ENCODE results near the gene NFIB.

The NFIB gene

GRCh38 chr9:14218253-14218652, 95.7 kb downstream of the NFIB start:
- no peak overlapping the region for H3K4me3 ChIP-seq (replicated peaks; ENCODE audit: low read depth, low read length)
- no peak for TF ChIP-seq CTCF (IDR thresholded peaks at IDR 0.05; ENCODE audit: low read length, missing control alignments)
- DNase-seq (ENCODE audit: low read depth) = no peak

- TF ChIP-seq CTCF (IDR thresholded peaks at IDR 0.05; ENCODE audit: low read length, missing control alignments) = no peak
- DNase-seq (ENCODE audit: low read depth) = no peak
- no peak overlapping the region for H3K4me3 ChIP-seq (replicated peaks; ENCODE audit: low read depth, low read length)
These were observed 97.2 kb downstream of the NFIB start for GRCh38 chr9:14216612-14217194.

- TF ChIP-seq CTCF (IDR thresholded peaks at IDR 0.05; ENCODE audit: low read length, missing control alignments) = no peak
- DNase-seq (ENCODE audit: low read depth) = peak; percentile 62
- H3K4me3 ChIP-seq (replicated peaks; ENCODE audit: low read depth, low read length) = no peak overlapping the region
These were observed 98.3 kb downstream of the NFIB start for GRCh38 chr9:14215614-14216013.

- TF ChIP-seq CTCF (IDR thresholded peaks at IDR 0.05; ENCODE audit: low read length, missing control alignments) = no peak
- no peak overlapping the region for H3K4me3 ChIP-seq (replicated peaks; ENCODE audit: low read depth, low read length)
- DNase-seq (ENCODE audit: low read depth) = no peak
These were observed 99.2 kb downstream of the NFIB start for GRCh38 chr9:14214693-14215092.

GRCh38 chr9:14214065-14214684, 99.8 kb downstream of the NFIB start:
- no peak overlapping the region for H3K4me3 ChIP-seq (replicated peaks; ENCODE audit: low read depth, low read length)
- no peak for TF ChIP-seq CTCF (IDR thresholded peaks at IDR 0.05; ENCODE audit: low read length, missing control alignments)
- no peak for DNase-seq (ENCODE audit: low read depth)

DNA sequence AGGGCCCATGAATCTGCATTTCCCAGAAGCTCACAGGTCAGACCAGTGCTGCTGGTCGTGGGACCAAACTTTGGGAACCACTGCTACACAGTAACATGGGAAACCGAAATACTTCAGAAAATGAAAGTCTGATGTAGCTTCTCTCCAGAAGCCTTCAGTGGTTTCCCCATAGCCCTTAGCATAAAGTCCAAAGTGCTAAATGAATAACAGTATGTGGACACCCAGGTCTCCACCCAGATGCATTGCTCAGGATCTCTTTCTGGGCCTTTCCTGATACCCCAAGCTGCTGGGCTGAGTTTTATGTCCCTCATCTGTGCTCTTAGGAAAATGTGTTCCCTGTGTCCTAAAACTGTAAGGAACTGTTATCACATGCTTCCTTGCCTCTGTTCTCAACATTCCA, 100.4 kb downstream of the NFIB start:
- no peak overlapping the region for H3K4me3 ChIP-seq (replicated peaks; ENCODE audit: low read depth, low read length)
- DNase-seq (ENCODE audit: low read depth) = no peak
- TF ChIP-seq CTCF (IDR thresholded peaks at IDR 0.05; ENCODE audit: low read length, missing control alignments) = no peak
